Measurements from ENCODE around the gene CHMP5. TPM values are rescaled to one million over a fixed set of nuclear protein-coding genes. Genes with fewer than 3 reads are reported as not detected.

CHMP5 gene
- total RNA-seq, 4 donors from 2014 or later = 55.9 to 72.4 (median 66.0) TPM

DNA sequence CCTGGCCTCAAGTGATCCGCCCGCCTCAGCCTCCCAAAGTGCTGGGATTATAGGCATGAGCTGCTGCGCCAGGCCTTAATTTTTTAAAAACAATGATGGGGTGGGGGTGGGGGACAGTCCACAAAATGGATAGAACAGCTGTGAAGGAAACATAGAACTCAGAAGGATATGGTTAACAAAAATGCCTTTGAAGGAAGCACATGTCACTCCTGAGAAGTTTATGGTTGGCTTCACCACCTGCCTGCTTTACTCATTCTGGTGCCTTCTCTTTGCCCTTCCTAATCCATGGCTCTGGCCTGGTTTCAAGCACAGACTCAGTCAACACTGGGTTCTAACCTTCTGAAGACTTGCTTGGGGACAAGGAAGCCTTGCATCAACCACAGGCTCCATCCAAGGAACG is 10.6 kb upstream of the CHMP5 start:
- TF ChIP-seq, protein P1, sequence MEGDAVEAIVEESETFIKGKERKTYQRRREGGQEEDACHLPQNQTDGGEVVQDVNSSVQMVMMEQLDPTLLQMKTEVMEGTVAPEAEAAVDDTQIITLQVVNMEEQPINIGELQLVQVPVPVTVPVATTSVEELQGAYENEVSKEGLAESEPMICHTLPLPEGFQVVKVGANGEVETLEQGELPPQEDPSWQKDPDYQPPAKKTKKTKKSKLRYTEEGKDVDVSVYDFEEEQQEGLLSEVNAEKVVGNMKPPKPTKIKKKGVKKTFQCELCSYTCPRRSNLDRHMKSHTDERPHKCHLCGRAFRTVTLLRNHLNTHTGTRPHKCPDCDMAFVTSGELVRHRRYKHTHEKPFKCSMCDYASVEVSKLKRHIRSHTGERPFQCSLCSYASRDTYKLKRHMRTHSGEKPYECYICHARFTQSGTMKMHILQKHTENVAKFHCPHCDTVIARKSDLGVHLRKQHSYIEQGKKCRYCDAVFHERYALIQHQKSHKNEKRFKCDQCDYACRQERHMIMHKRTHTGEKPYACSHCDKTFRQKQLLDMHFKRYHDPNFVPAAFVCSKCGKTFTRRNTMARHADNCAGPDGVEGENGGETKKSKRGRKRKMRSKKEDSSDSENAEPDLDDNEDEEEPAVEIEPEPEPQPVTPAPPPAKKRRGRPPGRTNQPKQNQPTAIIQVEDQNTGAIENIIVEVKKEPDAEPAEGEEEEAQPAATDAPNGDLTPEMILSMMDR (IDR thresholded peaks at IDR 0.05; ENCODE audit: low read depth) = no peak

DNA sequence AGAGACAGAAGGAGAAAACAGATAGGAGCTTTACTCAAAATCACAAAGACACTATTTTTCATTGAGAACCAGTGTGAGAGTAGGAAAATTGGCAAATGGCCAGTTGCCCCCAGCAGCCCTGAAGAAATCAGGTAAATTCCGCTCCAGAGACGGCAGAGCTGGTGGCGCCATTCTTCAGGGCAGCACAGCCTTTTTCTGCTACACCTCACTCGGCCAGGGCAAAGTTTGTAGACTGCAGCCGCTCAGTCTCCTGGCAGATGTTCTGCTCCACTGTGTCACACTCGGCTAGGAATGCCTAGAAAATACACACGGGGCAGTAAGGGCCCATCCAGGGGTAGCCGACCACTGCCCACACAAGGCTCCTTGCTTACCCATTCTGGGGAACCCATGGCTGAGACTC is 9.8 kb upstream of the CHMP5 start:
- TF ChIP-seq, protein P1 (IDR thresholded peaks at IDR 0.05; ENCODE audit: low read depth) = no peak

DNA sequence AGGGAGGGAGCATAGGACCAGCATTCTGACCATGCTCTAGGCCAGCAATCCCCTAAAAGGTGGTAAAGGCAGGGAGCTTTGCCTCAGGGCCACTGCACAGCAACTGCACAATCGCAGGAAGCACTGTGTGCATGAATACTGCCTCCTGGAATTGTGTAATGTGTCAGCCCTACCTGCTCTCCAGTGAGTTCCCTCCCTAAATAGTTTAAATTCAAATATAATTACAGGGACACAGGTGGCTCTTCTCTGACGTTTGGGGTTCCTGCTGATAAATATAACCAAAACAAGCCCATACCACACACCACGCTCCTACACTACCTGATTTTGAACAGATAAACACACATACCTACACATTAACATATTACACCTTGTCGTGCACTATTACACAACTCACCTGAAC is 9.4 kb upstream of the CHMP5 start:
- TF ChIP-seq, protein P1 (IDR thresholded peaks at IDR 0.05; ENCODE audit: low read depth) = no peak

DNA sequence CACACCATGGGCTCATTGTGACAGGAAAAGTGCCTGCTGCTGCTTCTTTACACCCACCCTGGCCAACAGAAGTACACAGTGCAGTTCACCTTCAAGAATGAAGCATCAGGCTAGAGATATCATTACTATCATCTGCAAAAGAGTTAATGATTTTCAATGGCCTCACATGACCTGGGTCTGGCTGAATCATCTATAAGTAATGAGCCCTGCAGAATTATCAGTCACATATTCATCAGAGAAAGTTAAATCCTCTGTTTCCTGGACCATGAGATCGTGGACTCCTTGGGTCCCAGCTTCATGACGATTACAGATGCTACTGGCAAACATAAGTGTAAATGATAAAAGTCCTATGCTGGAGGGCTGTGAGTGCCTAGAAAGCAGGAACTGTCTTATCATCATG is 8.6 kb upstream of the CHMP5 start:
- TF ChIP-seq, protein P1 (IDR thresholded peaks at IDR 0.05; ENCODE audit: low read depth) = no peak

DNA sequence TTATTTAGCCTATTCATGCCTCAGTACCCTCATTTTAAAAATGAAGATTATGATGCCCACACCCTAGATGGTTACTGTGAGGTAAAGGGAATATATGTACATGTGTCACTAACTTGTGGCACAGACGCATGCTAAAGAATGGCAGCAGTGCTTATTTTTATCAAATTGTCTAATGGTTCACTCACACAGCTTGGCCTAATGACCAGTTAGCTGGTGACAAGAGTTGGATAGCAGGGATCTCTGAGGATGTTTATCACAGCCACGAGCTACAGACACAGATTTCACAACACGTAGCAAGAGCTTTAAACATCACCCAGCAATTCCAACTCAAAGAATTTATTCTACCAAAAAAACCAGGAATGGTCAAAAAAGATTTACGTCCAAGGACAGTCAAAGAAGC is 7.6 kb upstream of the CHMP5 start:
- TF ChIP-seq, protein P1 (IDR thresholded peaks at IDR 0.05; ENCODE audit: low read depth) = no peak

DNA sequence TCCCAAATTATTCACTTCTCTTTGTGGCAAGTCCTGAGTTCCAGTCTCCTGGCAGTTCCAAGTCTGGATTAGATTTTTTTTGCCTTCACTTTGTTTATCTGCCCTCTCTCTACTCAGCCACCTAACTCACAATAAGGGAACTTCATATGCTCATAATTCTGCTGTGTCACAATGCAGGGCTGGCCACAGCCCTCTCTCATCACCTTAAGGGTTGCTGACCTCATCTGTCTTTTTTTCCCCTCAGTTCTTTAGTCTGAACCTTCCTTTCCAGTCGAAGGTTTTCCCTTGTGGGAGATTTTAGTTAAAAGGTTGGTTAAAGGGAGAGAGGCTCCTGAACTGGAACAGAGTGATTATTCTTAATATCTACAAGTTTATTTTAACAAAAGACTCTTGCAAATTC is 4.5 kb upstream of the CHMP5 start:
- TF ChIP-seq, protein P1 (IDR thresholded peaks at IDR 0.05; ENCODE audit: low read depth) = no peak

DNA sequence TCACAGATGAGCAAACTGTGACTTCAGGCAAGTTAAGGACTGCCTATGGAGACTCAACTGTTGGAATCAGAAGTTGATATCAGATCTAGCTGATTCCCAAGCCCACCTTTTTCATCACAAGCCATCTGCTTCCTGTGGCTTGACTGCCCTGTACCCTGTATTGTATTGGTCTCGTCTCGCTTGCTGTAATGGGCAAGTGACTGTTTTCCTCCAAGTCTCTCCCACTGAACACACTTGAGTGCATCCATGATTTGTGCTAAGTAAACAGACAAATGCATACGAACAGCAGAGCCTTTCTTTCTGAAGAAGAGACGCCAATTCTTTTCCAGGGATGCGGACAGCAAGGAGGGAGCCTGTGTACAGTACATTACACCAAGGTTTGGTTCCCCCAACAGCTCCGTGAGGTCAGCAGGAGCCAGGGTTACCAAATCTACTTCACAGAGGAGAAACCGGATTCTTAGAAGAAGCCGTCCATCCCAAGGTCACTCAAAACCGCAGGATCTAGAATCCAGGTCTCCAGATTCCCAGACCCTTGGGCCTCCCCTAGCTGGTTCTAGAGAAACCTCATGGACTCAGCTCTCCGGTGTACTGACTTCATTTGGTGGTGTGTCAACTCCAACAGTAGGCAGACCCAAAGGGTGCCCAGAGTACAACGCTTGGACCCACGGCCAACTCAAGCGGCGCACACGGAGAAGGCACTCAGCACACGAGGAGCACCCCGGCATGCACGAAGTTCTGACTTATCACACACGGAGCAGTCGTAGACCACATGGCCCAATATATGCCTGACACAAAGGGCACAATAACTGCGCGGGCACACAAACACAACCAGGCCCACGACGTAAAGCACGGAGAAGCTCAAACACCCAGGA is 1.5 kb upstream of the CHMP5 start:
- TF ChIP-seq, protein P1 (IDR thresholded peaks at IDR 0.05; ENCODE audit: low read depth) = no peak

Data from subcutaneous adipose tissue (tissue), 4 donors.